GM21423 (cell line): ENCODE measurements around the gene OR2T1.
A peak's percentile ranks its signal among the peaks of the same experiment; 100 is the strongest.
"Not testable (repeated sequence)": the region's sequence is repeated elsewhere in the genome, so short reads cannot be mapped to it uniquely, and the experiment has no call there.

Source experiments
- ATAC-seq: cut with Tn5 transposase; IDR thresholded peaks from one replicate; pipeline ENCODE4 v1.9.1; 2021; ENCODE audit warnings: mild to moderate bottlenecking, moderate library complexity; ENCODE audit not compliant: unreplicated experiment

Gene OR2T1

GRCh38 chr1:248433811-248434415 lies 31.1 kb downstream of the OR2T1 start:
- ATAC-seq = not testable (repeated sequence)

DNA sequence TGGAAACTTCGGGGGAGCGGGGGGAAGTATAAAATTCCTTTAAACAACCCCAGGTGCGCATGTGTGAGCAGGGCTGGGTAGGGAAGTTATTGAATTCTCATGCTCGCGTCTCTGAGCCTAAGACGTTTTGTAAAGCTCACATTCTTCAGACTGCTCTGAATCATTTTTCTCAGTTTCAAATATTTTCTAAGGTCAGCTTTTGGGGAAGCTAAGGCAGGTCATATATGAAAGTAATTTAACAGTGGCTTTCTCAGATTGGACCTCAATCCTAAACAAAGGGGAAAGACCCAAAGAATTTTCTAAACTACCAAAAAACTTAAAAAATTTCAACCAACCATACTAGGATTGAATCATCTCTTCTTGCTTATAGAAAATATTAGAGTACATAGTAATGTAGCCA lies 32.1 kb downstream of the OR2T1 start:
- ATAC-seq = not testable (repeated sequence)

DNA sequence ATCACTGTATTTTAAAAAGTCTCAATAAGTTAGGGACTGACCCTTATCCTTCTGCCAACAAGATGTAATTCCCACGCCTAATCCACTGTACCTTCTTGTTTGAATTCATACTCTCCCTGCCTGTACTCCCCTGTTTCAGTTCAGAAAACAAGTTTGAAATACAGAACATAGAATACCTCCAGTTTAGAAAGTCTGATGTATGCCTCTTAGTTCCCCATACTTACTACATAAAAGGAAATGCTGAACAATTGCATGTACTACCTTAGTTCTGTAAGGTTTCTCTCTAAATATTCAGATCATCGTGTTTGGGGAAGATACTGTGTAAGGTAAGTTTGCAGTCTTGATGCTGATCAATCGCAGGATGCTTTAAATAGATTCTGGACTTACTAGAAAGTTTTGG lies 33.5 kb downstream of the OR2T1 start:
- peak; percentile 50 for ATAC-seq

- not testable (repeated sequence) for ATAC-seq
Observed at GRCh38 chr1:248438668-248439067, 35.8 kb downstream of the OR2T1 start.

DNA sequence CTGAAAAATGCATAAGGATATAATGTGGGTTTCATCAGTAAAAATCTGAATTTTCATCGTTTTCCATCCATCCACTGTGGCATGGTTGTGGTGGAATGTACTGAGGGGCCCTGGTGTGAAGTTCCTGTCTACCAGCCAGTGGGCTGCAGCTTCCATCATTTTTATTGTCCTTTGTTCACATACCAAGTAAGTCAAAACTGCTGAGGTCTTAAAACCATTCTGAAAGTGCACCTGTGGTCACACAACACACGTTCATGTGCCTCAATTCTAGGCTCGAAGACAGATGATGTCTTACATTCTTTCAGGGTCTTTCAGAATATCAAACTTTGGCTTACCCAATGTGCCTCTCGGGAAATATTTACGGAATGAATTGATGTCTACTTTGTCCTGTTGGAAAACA lies 36.4 kb downstream of the OR2T1 start:
- not testable (repeated sequence) for ATAC-seq

DNA sequence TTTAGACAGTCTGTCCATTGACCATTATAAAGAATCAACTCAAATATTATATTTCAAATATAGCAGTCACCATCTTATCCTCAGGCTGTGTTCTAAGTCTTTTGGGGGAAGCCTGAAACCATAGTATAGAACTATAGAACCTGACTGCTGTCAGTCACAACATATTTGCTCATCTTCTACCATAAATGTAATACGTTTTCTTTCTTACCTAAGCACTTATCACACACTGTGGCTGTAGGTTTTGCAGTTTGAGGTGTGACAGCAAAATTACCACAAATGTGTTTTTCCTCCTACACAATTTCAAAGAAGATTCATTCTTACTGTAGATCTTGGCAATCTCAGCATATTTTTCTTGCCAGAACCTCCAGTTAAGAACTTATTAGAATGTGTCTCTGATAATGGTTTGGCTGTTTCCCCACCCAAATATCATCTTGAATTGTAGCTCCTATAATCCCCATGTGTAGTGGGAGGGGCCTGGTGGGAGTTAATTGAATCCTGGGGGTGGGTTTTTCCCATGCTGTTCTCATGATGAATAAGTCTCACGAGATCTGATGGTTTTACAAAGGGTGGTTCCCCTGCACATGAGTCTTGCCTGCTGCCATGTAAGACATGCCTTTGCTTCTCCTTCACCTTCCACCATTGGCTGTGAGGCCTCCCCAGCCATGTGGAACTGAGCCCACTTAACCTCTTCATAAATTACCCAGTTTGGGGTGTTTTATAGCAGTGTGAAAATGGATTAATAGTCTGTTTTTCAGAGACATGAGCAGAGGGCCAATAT lies 39.8 kb downstream of the OR2T1 start:
- not testable (repeated sequence) for ATAC-seq

DNA sequence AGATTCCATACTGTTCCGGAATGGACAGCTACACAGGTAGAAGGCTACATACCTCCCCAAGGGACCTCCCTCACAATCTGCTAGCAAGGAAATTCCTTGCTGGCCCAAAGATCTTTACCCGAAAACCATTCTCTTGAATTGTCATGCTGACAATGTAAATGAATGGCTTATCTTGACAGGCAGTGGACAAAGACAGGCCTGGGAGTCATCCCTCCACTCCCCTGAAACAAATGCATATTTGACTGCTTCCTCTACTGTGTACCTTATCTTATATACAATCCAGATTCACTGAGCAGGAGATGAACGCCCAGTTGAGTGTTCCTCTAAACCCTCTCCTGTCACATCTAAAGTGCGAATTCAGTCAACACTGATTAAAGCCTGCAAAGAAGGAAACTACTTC lies 41.8 kb downstream of the OR2T1 start:
- ATAC-seq = not testable (repeated sequence)

- ATAC-seq = not testable (repeated sequence)
Observed at GRCh38 chr1:248445399-248445798, 42.6 kb downstream of the OR2T1 start, which contains the start of gene OR2T2. Gene OR2T2, plus strand, starts transcription at chr1:248445637. Its CDS starts 7,161 bp downstream, at chr1:248452798.

DNA sequence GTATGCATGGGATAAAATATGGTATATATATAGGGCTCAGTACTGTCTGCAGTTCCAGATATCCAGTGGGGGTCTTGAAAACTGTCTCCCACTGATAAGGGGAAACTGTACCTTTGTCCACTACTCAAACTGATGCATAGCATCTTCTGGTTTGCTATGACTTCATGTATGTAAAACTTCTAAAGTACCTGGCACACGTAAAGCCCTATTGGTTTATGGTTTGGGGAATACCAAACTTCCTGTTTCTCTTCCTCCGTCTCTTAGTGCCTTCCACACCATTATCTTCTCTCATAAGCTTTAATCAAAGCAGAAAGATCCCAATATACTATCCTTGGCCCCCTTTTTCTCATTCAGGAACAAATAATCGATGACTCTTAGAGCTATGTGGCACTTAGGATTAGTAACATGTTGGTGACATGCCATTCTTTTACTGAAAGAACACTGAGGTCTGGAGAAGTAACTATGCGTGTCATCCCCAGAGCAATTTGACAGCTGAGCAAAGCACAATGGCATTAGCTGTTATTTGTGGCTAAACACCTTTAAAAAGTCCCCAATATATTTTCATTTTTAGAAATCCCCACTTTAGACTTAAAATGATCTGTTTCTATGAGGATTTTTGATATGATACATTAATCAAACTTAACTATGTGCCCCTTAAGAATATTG lies 45.7 kb downstream of the OR2T1 start:
- ATAC-seq = peak; percentile 51

GRCh38 chr1:248449821-248450465 lies 47.1 kb downstream of the OR2T1 start:
- not testable (repeated sequence) for ATAC-seq

- peak; percentile 53 for ATAC-seq
Observed at GRCh38 chr1:248450466-248451145, 47.8 kb downstream of the OR2T1 start.

GRCh38 chr1:248453619-248454018 lies 50.8 kb downstream of the OR2T1 start:
- not testable (repeated sequence) for ATAC-seq

GRCh38 chr1:248455045-248455444 lies 52.2 kb downstream of the OR2T1 start:
- ATAC-seq = not testable (repeated sequence)

DNA sequence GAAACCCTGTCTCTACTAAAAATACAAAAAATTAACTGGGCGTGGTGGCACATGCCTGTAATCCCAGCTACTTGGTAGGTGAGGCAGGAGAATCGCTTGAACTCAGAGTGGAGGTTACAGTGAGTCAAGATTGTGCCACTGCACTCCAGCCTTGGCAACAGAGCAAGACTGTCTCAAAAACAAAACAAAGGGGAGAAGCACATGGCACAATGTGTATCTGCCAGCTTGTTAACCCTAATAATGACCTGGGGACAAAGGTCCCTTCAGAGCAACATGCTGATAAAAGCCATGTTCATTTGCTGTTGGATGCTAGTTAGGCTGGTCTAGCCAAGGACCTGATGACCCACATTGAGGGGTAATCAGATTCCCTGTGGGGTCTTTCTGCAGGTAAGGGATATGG lies 53.8 kb downstream of the OR2T1 start:
- not testable (repeated sequence) for ATAC-seq
